KOPT-K1 (cell line): Measurements from ENCODE around the gene TMEM117.
"Not testable (repeated sequence)": the region's sequence is repeated elsewhere in the genome, so short reads cannot be mapped to it uniquely, and the experiment has no call there.

Experiments used
- H3K27ac ChIP-seq: fragments of 200-600 bp; sonication (generic); 2 replicates; pipeline ENCODE4 v1.5.1; 2016; ENCODE audit warnings: antibody characterized with exemption, mild to moderate bottlenecking, low read depth, low read length; ENCODE audit not compliant: poor library complexity, severe bottlenecking
- H3K36me3 ChIP-seq: fragments of 200-600 bp; sonication (generic); 2 replicates; pipeline ENCODE4 v1.5.1; 2017; ENCODE audit warnings: antibody characterized with exemption, mild to moderate bottlenecking, low read length, moderate library complexity; ENCODE audit not compliant: insufficient read depth
- H3K9me3 ChIP-seq: fragments of 200-600 bp; sonication (generic); 2 replicates; pipeline ENCODE4 v1.5.1; 2017; ENCODE audit warnings: antibody characterized with exemption, low read length, mild to moderate bottlenecking; ENCODE audit not compliant: insufficient read depth, poor library complexity, severe bottlenecking

The TMEM117 gene

DNA sequence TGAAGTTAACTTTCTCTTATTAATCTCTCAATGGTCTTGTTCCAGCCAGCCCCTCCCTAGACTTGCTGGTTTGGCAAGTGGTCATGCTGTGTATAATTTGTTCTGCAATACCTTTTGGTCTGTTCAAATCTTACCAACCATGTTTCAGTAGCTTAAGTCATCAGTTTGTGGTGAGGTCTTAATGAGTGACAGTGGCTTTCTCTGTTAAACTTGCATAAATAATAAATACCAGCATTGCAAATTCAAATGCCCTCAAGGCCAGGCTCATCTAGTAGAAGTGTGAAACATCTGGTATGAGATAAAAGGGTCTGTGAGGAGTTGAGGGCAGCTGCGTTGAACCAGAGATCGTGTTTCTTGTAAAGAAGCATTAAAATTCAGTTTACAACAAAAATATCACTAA lies 319.5 kb downstream of the TMEM117 start:
- no peaks in the 10 kb centered on the region for H3K9me3 ChIP-seq
- H3K27ac ChIP-seq = no peak overlapping the region
- H3K36me3 ChIP-seq = no peaks in the 10 kb centered on the region

DNA sequence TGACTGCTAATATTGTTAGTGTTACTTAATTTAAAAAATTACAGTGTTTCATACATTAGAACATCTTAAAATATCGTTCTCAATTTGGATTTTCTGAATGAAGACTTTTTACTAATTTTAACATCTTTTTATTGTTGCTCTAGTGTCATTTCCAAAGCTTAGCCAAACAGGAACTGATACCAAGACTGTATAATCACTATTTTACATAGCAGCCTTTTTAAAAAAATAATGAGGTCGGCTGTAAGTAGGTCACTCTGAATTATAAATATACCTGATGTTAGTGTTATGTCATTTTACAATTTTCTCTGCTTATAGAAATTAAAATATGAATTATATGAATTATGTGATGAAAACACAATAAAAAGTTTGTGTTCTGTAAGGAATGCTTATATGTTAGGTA lies 321.5 kb downstream of the TMEM117 start:
- Histone ChIP-seq H3K36me3 (no peaks in the 10 kb centered on the region), H3K27ac (no peak overlapping the region), H3K9me3 (no peaks in the 10 kb centered on the region)

- H3K36me3 ChIP-seq = no peaks in the 10 kb centered on the region
- no peaks in the 10 kb centered on the region for H3K9me3 ChIP-seq
- H3K27ac ChIP-seq = no peak overlapping the region
Measured at GRCh38 chr12:44158746-44159145, 322.9 kb downstream of the TMEM117 start.

GRCh38 chr12:44159216-44159615 lies 323.3 kb downstream of the TMEM117 start:
- Histone ChIP-seq H3K36me3 (no peaks in the 10 kb centered on the region), H3K9me3 (no peaks in the 10 kb centered on the region), H3K27ac (no peak overlapping the region)

GRCh38 chr12:44159862-44160261 lies 324.0 kb downstream of the TMEM117 start:
- no peak overlapping the region for H3K27ac ChIP-seq
- no peaks in the 10 kb centered on the region for H3K36me3 ChIP-seq
- no peaks in the 10 kb centered on the region for H3K9me3 ChIP-seq

GRCh38 chr12:44162961-44163360 lies 327.1 kb downstream of the TMEM117 start:
- H3K36me3 ChIP-seq = no peaks in the 10 kb centered on the region
- H3K27ac ChIP-seq = no peak overlapping the region
- H3K9me3 ChIP-seq = no peaks in the 10 kb centered on the region

- Histone ChIP-seq H3K36me3 (no peaks in the 10 kb centered on the region), H3K27ac (no peak overlapping the region)
Measured at GRCh38 chr12:44174053-44174452, 338.2 kb downstream of the TMEM117 start.

DNA sequence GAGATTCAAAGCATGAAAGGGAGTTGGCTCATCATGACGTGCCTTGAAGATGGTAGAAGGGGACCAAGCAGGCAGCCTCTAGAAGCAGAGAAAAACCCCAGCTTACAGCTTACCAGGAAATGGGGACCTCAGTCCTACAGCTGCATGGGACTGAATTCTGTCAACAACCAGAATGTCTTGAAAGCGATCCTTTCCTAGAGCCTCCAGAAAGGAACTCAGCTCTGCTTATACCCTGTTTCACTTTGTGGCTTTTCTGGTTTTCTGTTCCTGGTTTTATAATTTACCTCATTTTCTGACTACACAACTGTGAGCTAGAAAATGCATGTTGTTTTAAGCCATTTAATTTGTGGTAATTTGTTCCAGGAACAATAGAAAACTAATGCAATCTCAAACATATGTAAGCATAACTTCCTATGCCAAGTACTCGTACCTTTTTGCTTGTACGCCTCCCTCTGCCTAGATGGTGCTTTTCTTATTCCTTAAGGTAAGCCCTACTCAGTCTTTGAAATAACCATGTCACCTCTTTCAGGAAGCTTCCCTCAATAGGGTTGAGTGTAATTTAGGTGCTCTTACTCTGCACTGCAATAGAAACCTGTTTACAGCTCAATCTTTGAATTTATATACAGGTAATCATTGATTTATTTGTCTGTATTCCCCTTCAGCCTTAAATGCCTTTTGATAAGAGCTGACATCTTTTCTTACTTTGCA lies 348.8 kb downstream of the TMEM117 start:
- H3K9me3 ChIP-seq = no peaks in the 10 kb centered on the region
- no peaks in the 10 kb centered on the region for H3K36me3 ChIP-seq
- H3K27ac ChIP-seq = no peak overlapping the region

More at GRCh38 chr12:44174053-44174452, 338.2 kb downstream of the TMEM117 start:
- no peaks in the 10 kb centered on the region for H3K9me3 ChIP-seq

GRCh38 chr12:44193281-44193680 lies 357.4 kb downstream of the TMEM117 start:
- Histone ChIP-seq H3K9me3 (no peaks in the 10 kb centered on the region), H3K27ac (no peak overlapping the region), H3K36me3 (no peaks in the 10 kb centered on the region)

GRCh38 chr12:44195719-44196118 lies 359.8 kb downstream of the TMEM117 start:
- not testable (repeated sequence) for H3K27ac ChIP-seq, H3K36me3 ChIP-seq, H3K9me3 ChIP-seq

DNA sequence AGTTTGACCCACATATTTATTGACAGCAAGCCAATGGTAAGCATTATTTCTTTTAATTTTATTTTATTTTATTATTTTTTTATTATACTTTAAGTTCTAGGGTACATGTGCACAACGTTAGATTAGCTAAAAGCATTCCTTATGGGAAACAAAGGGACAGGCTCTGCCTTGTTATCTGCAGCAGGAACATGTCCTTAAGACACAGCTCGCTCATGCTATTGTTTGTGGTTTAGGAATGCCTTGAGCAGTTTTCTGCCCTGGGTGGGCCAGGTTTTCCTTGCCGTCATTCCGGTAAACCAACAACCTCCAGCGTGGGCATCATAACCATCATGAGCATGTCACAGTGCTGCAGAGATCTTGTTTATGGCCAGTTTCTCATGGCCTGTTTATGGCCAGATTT lies 370.2 kb downstream of the TMEM117 start:
- Histone ChIP-seq H3K9me3 (no peaks in the 10 kb centered on the region), H3K36me3 (no peaks in the 10 kb centered on the region), H3K27ac (no peak overlapping the region)

GRCh38 chr12:44217146-44217883 lies 381.4 kb downstream of the TMEM117 start:
- H3K36me3 ChIP-seq = no peaks in the 10 kb centered on the region
- no peak overlapping the region for H3K27ac ChIP-seq
- H3K9me3 ChIP-seq = no peaks in the 10 kb centered on the region

- no peak overlapping the region for H3K27ac ChIP-seq
- H3K9me3 ChIP-seq = no peaks in the 10 kb centered on the region
- H3K36me3 ChIP-seq = no peaks in the 10 kb centered on the region
Measured at GRCh38 chr12:44223736-44224135, 387.9 kb downstream of the TMEM117 start.

GRCh38 chr12:44224399-44225148 lies 388.7 kb downstream of the TMEM117 start:
- no peaks in the 10 kb centered on the region for H3K9me3 ChIP-seq
- H3K27ac ChIP-seq = no peak overlapping the region
- no peaks in the 10 kb centered on the region for H3K36me3 ChIP-seq

- Histone ChIP-seq H3K27ac (no peak overlapping the region), H3K36me3 (no peaks in the 10 kb centered on the region), H3K9me3 (no peaks in the 10 kb centered on the region)
Measured at GRCh38 chr12:44225149-44225510, 389.2 kb downstream of the TMEM117 start.
